Activated naive CD4-positive, alpha-beta T cell (primary cell): ENCODE measurements around the gene DBNDD1.
A peak's percentile ranks its signal among the peaks of the same experiment; 100 is the strongest.

Experiments used
- DNase-seq, 4 experiments: peaks; one replicate each; lab custom pipeline; 2025; lab: John Stamatoyannopoulos, UW

The DBNDD1 gene

DNA sequence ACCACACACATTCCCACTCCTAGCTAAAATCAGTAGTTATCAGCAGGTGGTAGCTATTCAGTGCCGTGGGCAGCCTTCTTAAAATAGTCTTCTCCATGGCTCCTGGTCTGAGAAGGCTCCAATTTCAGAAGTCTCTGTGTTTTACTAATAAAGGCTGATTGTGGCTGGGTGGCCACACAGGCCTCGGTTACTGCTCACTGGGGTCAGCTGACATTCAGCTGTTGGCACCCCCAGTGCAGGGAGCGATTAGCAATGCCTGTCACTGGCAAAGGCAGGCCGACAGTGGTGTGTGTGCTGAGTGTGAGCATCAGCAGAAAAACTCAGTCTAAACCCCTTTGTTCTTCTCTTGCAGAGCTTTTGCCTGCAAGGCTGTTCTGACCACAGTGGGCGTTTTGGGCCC lies 16.6 kb upstream of the DBNDD1 start:
- no peak for DNase-seq

DNA sequence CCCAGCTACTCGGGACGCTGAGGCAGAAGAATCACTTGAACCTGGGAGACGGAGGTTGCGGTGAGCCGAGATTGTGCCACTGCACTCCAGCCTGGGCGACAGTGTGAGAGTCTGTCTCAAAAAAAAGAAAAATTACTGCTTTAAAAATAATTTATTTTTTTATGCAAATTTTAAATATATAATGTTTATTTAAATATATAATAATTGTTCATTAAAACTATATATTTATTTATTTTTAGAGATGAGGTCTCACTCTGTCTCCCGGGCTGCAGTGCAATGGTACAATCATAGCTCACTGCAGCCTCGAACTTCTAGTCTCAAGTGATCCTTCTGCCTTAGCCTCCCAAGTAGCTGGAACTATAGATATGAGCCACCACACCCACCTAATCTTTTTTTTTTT lies 15.2 kb upstream of the DBNDD1 start:
- DNase-seq = no peak

DNA sequence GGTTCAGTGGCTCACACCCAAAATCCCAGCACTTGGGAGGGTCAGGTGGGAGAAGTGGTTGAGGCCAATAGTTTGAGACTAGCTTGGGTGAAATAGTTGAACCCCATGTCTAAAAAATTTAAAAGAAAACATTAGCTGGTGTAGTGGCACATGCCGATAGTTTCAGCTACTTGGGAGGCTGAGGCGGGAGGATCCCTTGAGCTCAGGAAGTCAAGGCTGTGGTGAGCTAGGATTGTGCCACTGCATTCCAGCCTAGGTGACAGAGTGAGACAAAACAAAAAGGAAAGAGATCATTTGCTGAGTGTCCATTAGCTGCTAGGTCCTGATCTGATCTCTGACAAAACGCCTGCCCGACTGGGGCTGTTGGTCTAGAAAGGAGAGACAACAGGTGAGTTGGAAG lies 14.1 kb upstream of the DBNDD1 start:
- DNase-seq = no peak

DNA sequence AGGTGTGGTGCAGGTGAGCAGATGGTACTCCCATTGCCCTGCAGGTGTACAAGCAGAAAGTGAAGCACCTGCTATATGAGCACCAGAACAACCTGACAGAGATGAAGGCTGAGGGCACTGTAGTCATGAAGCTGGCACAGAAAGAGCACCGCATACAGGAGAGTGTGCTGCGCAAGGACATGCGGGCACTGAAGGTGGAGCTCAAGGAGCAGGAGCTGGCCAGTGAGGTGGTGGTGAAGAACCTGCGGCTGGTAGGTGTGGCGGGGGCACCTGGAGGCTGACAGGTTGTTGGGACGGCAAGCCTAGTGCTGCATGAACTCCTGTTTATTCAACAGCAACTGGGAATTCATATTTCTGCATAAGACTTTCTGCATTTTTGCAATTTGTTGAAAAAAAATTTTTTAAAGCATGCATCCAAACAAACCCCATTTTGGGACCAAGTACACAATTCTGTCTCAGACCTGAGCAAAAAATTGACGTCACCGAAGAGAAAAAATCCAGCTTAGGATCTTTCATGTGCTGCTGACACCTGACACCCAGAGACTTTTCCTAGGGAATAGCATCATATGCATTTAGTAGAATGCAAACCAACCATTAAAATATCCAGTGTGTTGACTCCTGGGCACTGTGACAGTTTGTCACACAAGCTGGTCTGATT lies 13.5 kb upstream of the DBNDD1 start:
- DNase-seq = no peak

DNA sequence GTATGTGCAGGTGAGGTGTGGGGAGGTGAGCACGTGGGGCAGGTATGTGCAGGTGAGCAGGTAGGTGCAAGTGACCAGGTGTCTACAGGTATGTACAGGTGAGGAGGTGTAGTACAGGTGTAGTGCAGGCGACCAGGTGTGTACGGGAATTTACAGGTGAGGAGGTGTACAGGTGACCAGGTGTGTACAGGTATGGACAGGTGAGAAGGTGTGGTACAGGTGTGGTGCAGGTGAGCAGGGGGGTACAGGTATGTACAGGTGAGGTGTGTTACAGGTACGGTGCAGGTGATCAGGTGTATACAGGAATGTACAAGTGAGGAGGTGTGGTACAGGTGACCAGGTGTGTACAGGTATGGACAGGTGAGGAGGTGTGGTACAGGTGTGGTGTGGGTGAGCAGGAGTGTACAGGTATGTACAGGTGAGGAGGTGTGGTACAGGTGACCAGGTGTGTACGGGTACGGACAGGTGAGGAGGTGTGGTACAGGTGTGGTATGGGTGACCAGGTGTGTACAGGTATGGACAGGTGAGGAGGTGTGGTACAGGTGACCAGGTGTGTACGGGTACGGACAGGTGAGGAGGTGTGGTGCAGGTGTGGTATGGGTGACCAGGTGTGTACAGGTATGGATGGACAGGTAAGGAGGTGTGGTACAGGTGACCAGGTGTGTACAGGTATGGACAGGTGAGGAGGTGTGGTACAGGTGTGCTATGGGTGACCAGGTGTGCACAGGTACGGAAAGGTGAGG lies 12.8 kb upstream of the DBNDD1 start:
- DNase-seq = no peak

DNA sequence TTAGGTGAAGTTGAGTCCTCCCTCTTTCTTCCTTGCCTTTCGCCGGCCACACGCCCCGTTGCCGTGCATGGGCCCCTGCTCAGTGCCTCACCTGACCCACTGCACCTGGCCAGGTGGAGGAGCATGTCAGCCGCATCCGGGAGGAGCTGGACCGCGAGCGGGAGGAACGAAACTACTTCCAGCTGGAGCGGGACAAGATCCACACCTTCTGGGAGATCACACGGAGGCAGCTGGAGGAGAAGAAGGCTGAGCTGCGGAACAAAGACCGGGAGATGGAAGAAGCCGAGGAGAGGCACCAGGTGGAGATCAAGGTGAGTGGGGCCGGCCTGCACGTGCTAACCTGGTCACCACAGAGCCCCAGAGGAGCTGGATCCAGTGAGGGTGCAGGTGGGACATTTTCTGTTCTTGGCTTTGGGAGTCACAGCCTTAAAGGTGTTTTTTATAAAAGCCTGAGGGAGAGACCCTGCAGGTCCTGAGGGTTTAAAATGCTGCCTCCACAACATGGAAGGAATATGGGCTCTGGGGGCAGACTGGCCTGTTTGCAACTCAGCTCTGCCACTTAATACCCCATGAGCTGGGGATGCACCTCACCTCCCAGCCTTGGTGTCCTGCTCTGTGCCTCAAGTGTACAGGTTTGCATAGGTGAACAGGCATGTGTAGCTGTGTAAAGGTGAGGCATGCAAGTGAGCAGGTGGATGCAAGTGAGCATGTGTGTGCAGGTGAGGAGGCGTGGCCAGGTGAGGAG lies 12.1 kb upstream of the DBNDD1 start:
- no peak for DNase-seq

DNA sequence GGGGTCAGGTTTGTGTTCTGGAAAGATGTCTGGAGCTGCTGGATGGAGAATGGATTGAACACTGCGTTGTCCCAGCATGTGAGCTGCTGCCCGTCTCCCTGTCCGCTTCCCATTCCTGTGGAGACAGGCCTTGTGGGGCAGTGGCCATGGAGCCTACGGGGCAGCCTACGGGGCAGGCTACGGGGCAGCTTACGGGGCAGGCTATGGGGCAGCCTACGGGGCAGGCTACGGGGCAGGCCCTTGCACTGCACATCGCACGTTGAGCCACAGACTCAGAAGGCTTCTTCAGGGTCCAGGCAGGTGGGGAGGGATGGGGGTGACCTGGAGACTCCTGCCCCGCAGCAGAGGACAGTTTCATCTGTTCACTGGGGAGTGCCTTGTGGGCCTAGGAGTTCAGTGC lies 9.7 kb upstream of the DBNDD1 start:
- DNase-seq = no peak

DNA sequence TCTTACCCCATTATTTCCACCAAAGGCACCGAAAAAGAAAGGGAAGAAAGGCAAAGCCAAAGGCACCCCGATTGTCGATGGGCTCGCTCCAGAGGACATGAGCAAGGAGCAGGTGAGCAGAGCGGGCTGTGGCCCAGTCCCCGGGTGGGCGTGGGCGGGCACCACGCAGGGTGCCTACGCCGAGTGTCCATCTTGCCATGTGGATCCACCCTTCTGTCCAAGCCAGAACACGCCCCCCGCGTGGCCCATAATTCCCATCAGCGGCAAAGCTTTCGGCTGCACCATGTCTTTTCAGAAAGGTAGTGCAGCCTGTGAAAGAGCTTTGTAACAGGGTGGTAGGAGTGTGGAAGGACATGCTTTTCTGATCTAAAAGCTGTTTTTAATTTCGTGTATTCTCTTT lies 8.4 kb upstream of the DBNDD1 start:
- DNase-seq = no peak

DNA sequence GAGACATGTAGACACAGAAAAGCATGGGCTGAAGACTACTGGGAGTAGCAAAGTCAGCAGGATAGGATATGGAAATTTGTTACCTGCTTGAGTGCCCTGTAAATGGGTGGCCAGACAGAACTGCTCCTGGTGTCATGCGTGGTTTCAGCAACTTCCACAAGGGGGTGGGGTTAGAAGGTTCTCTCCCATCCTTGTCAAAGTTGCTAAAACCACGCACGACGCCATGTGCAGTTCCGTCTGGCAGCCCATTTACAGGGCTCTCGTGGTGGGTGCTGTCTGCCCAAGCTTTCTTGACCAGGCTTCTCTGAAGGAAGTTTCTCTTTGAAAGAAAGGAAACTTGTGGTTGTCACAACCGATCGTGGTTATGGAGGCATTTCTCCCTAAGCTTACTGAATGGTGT lies 6.9 kb upstream of the DBNDD1 start:
- DNase-seq = no peak

DNA sequence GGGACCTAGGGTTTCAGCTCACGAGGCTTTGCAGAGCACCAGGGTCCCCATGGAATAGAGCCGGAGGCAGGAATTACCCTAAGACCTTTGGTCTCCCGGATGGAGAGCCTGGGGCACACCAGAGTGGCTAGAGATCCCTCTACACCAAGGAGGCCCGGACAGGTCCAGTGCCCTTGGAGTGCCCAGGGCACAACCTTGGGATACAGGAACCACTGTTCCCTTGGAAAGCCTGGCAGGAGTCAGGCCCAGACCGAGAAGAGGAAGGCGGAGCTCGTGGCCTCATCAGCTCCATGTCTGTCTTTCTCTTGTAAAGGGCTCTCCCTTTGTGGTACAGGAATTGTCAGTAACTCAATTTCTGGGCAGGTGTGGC lies 3.8 kb upstream of the DBNDD1 start:
- no peak for DNase-seq

DNA sequence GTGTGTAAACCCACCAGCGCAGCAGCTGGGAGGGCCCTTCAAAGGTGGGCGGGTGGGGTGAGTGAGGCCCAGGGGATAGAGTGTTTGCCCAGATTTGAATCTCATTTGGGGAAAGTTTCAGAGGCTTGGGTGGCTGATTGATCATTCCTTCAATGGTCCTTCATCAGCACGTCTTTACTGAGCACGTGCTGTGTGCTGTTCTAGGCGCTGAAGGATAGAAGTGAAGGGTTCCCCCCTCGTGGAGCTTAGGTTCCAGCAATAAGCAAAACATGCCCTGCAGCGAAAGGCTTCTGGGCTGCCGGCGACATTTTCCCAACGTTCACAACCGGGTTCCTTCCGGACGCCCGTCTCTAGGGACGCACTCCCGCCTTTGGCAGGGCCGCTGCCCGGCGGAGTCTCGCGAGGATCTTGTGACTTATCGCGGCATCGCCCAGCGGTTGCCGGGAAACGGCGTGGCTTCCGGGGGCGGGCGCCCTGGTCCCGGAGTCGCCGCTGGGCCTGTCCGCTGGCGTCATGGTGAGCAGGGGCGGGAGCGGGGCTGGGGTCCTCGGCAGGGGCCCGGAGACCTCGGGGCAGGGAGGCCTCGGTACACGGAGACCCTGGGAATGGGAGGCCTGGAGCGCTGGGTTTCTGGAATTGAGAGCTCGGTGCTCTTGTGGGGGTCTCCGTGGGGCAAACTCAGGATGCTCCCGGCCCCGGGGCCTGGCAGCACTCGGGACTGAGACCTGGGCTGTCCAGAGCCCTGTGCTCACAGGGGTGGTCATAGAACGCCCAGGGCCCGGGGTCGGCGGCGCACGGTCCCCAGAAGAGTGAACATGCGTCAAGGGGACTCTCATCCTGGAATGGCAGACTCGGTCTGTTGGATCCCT lies 3.2 kb upstream of the DBNDD1 start:
- DNase-seq = peak; percentile 28 to 68 (median 42)

DNA sequence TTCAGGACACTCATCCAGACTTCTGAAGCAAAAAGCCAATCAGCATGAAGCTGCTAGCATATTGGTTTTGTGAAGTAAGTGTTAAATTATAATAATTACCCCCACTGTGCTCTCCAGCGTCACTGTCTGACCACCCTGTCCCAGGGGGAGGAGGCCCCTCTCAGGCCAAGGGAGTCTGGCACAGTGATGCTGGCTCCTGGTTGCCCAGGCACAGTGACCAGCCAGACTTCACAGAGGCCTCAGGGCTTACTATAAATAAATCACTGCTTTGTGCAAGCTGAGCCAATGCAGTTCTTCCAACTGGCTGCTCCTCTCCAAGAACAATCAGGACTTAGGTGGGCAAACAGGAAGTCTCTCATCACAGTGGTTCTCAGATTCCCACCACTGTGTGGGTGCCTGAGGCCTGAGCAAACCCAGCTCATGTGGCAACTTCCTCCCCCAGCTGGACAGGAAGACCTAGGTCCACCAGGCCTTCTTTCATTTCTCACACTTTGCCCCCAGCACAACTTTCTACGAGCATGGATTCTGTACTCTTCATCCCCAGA lies 1.7 kb upstream of the DBNDD1 start:
- no peak for DNase-seq

DNA sequence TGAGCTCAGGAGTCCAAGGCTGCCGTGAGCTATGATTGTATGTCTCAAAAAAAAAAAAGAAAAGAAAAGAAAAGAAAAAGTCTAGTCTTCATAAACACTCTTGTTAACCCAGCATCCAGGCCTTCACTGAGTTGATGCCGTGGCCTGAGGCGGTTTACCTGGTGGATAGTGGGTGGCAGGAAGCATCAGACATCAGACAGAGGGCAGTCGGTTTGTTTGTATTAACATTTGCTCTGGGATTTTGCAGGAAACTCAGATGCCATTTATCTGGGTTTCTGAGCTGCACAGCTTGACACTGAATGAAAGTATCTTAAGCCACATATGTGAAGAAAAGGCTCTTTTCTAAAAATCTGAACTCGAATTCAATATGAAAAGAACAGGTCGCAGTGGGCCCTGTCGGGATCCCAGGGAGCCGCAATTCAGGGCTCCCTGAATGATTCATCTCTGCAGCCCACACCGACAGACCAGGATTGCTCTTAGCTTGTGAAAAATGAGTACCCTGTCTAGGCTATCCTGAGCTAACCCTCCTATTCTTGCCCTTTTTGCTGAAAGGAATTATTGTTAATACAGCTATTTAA lies 1.1 kb upstream of the DBNDD1 start:
- no peak for DNase-seq

DNA sequence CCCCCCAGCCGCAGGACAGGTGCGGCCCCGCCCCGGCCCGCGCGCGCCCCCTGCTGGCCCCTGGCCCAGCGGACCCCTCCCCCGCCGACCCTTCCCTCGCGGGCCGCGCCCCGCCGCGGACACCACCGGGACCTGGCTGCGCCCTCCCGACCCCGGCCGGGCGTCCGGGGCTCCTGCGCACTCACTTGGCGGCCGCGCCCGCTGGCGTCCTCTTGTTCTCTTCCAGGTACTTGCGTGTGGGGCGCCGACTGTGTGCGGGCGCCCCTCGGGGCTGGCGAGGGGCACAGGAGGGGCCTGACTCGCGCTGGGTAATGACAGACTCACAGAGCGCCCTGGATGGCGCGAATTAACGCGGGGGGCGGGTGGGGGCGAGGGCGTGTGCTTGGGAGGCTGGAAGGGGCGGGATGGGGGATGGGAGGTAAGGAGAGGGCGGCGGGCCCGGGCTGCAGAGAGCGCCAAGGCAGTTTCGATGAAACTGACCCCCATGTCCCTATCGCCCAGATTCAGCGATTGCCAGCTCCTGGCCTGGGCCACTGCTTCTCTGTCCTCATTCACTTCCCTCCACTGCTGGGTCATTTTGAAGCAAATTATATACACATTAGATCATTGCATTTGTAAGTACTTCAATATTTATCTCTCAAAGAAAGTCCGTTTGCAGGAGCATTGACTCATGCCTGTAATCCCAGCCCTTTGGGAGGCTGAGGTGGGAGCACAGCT lies 445 bp upstream of the DBNDD1 start:
- peak in 3 of 4 experiments; percentile 13 to 59 (median 23) for DNase-seq

DNA sequence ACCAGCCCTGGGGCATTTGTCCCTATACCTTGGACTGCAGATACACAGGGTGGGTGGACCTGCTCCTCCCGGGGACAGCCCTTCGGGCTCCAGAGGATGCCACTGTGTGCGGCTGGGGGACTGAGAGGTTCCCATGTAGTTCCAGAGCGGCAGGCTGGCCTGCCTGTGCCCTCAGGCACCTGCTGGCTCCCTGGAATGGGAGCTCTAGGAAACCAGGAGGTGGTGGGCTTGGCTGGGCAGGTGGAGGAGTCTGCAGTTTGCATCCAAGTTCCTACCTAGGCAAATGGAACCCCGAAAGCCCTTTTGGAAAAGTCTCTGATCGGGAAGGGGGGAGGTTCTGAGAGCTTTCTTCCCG lies 982 bp downstream of the DBNDD1 start:
- DNase-seq = no peak

DNA sequence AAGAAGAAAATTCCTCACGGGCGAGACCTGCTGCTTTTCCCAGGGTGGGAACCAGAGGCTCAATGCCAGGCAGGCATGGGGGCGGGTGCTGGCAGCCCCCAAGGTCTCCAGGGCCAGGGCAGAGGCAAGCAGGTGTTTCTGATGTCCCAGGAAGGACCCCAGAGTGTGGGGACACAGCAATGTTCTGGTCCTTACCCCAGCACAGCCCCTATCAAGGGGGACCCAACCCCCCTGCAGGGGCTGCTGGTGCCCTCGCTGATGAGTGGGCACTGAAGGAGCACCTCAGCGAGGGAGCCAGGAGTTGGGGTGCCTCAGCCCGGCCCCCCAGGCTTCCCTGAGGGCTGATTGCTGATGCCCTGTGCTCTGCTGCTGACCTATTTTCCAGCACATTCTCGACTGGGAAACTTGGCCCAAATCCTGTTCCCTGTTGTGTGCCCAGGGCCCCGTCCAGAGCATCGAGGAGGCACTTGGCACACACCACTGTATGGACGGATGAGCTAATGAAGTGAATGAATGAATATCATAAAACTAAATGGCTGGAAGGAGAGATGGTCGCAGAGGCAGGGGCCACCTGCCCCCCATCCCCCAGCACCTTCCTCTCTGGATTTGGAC lies 2.8 kb downstream of the DBNDD1 start:
- DNase-seq = no peak

DNA sequence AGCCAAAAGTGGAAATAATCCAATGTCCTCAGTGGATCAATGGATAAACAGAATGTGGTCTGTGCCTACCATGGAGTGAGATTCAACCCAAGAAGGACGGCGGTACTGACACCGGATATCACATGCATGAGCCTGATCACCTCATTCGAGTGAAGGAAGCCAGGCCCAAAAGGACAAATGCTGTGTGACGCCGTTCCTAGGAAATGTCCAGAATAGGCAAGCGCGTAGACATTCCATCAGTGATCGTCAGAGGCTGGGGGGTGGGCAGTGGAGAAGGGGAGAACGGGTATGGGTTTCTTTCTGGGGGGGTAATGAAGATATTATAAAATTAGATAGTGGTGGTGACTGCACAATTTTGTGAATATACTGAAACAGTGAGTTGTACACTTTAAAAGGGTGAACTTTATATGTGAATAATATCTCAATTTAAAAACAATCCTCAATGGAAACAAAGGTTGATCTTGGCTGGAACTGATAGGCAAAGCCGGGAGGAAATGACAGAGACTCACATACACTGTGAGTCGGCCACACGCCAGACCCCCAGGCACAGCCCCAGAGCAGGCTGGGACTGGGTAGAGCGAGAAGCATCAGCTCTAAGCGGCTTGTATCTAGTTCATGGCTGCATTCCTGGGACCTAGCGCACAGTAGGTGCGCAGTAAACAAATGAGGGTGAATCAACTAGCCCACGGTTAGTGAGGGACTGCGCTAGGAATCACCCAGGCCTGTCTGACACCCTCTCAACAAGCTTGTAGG lies 3.5 kb downstream of the DBNDD1 start:
- DNase-seq = no peak

DNA sequence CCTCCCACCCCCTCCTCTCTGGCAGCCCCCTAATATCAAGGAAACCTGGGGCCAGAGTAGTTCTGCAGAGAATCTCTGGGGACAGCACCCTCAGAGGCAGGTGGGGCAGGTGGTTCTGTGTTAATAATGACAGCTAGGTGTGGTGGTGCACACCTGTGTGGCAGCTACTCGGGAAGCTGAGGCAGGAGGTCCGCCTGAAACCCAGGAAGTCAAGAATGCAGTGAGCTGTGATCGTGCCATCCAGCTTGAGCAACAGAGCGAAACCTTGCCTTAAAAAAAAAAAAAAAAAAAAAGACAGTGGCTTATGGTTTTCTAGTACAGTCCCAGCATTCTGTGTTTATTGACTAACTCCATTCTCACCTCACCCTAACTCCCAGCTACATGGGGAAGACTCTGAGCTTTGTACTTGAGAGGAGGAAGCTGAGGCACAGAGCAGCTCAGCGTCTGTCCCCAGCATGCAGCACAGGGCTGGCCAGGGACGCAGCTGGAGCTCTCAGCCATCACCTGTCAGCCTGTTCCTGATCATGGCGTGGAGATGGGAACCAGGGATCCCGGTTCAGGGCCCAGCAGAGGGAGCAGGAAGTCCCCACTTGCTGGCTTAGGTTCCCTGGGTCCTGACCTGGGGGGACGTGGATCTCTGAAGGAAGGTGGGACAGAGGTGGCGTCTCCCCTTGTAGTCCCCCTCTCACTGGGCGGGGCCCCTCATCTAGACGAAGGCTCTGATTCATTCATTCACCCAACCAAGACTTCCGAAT lies 6.1 kb downstream of the DBNDD1 start:
- DNase-seq = no peak

DNA sequence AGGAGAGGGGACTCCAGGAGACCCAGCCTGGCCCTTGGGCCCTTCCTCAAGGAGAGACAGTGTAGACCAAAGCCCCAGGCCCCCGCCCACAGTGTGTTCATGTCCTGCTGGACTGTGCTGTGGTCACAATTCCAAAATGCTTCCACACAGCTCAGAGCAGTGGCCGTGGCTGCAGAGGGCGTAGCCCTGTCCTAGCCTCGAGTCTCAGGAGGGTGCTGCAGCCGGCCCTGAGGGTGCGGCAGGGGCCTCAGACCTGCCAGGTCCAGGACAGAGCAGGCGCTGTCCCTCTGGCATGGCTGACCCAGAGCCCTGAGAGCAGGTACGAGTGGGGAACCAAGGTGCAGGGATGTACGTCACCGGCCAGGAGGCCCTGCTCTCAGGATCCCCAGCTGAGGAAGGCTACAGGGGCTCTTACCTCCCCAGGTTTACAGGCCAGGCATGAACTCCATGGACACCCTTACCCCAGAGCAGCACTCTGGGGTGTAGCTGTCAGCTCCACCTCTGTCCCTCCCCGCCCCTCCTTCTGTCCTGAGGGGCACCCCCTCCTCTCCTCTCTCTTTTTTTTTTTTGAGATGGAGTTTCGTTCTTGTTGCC lies 7.3 kb downstream of the DBNDD1 start:
- no peak for DNase-seq
